Heart left ventricle (tissue), 13 donors: ENCODE measurements around the gene MAGI2.

ENCODE experiments used
- CTCF ChIP-seq, 12 donors: fragments of 200-600 bp; sonication (generic) in 4 of 12; IDR thresholded peaks; one replicate each; pipeline versions ENCODE4 v1.5.0 to v1.8.0; 2018 to 2022; ENCODE audit warnings: antibody characterized with exemption in 12 of 12, mild to moderate bottlenecking in 5 of 12
- POLR2A ChIP-seq, 2 donors: fragments of 450-650 bp; IDR thresholded peaks; one replicate each; pipeline ENCODE4 v1.6.1; 2017; ENCODE audit warnings: antibody characterized with exemption in 2 of 2, mild to moderate bottlenecking in 2 of 2, moderate library complexity in 2 of 2
- donor health status: ischemic (EF 13 %, LVEDD 7.1; RV severe dilation, severe dysfunction).
- donor health status: DM: no; HTN: yes; CAD: no.
- donor health status: DM: no; HTN: no; CAD: no.
- donor health status: ischemic (EF 25% LVEDD 6.9; RV normal size, moderate dysfunction).
- donor health status: ischemic (EF 25% LVEDD 5.7; RV mildly dilated, moderate dysfunction).
- donor health status: ischemic (EF 35%, LVEDD 5.7; RV mildly dilated, moderate dysfunction).
- donor health status: nonischemic (EF 11% LVEDD 7.7; RV severe dilation, severe dysfunction).
- donor health status: DM: yes; HTN: yes; CAD: no.
- donor health status: PGD.
- donor health status: ischemic (EF 29% LVEDD 5.4; RV normal size, mild dysfunction).
- donor health status: nonischemic (EF 23%, LVEDD 6.1; RV moderate dilation, normal function).

- TF ChIP-seq CTCF (IDR thresholded peaks at IDR 0.05), result no peak
- no peak for TF ChIP-seq POLR2A (IDR thresholded peaks at IDR 0.05)
Observed at GRCh38 chr7:78968951-78969350, 484.5 kb downstream of the MAGI2 start.
